Mesothelial cell of epicardium (in vitro differentiated cells): ENCODE results near the gene ANO1. TPM values are rescaled to one million over a fixed set of nuclear protein-coding genes. Genes with fewer than 3 reads are reported as not detected.
A peak's percentile ranks its signal among the peaks of the same experiment; 100 is the strongest.

Source experiments
- DNase-seq, 2 experiments: peaks; one replicate each; pipeline ENCODE4 v3.0.0; 2021; ENCODE audit warnings: low spot score in 2 of 2; ENCODE audit not compliant: unreplicated experiment in 2 of 2
- H3K27ac Mint-ChIP-seq: 2 replicates; pipeline ENCODE4 v1.8.0; 2021; ENCODE audit warnings: mixed read lengths
- H3K27me3 Mint-ChIP-seq: 2 replicates; pipeline ENCODE4 v1.8.0; 2021; ENCODE audit warnings: low read depth, mixed read lengths
- H3K36me3 Mint-ChIP-seq: 2 replicates; pipeline ENCODE4 v1.8.0; 2021; ENCODE audit warnings: mixed read lengths
- H3K4me1 Mint-ChIP-seq: 2 replicates; pipeline ENCODE4 v1.8.0; 2021; ENCODE audit warnings: mixed read lengths
- H3K4me3 Mint-ChIP-seq: 2 replicates; pipeline ENCODE4 v1.8.0; 2021; ENCODE audit warnings: mild to moderate bottlenecking, moderate library complexity, mixed read lengths
- H3K9me3 Mint-ChIP-seq: 2 replicates; pipeline ENCODE4 v1.8.0; 2021; ENCODE audit warnings: mixed read lengths
- total RNA-seq: library from RNA; stranded (reverse); gene quantifications from 3 replicates; pipeline ENCODE4 v1.2.1, GENCODE V29; 2021
- TF ChIP-seq, protein P1 (sequence below): fragments of 200-600 bp; sonication (generic); IDR thresholded peaks from one replicate; pipeline ENCODE4 v1.5.0; 2021; ENCODE audit warnings: antibody characterized with exemption; ENCODE audit not compliant: unreplicated experiment

The ANO1 gene
- total RNA-seq, 1 donor from 2014 or later: 37.2 TPM

DNA sequence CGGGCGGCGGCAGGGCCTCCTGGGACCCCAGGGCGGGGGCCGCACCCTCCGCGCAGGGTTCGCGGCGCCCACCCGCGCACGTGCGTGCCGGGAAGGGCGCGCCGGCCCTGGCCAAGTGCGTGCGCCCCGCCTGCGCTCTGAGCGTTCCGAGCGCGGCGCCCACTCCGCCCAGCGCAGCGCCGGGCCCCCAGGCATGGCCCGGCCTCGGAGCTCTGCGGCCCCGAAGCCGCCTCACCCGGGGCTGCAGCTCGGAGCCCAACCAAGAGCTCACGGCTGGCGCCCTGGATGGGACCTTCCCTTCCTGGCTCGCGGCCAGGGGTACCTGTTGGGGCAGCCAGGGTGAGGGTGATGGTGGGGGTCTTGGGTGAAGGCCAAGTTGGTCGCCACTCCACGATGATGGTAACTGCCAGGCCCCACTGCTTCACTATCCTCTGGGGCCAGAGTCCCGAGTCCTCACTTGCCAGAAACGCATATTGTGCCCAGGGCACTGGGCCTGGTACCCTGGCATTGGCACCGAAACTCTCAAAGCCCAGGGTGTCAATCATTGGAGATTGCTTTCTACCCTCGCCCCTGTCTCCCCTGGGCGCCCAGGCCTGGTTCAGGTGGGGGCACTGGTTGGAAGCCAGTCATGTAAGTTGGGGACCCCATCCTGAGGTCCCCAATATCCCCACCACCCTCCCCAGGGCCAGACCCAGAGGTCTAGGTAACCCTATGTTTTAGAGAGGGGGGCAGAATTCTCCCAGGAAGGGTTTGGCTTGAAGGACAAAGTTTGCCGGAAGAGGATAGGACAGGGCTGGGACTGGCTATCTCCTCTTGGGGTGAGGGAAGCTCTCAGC lies 882 bp downstream of the ANO1 start:
- peaks cover 7% of the 10 kb centered on the region for H3K4me1 Mint-ChIP-seq
- H3K27me3 Mint-ChIP-seq: peaks cover 75% of the 10 kb centered on the region
- no peaks in the 10 kb centered on the region for H3K9me3 Mint-ChIP-seq
- H3K4me3 Mint-ChIP-seq: peak overlapping the region; percentile 37
- no peak overlapping the region for H3K27ac Mint-ChIP-seq
- DNase-seq: no peak
- TF ChIP-seq, protein P1, sequence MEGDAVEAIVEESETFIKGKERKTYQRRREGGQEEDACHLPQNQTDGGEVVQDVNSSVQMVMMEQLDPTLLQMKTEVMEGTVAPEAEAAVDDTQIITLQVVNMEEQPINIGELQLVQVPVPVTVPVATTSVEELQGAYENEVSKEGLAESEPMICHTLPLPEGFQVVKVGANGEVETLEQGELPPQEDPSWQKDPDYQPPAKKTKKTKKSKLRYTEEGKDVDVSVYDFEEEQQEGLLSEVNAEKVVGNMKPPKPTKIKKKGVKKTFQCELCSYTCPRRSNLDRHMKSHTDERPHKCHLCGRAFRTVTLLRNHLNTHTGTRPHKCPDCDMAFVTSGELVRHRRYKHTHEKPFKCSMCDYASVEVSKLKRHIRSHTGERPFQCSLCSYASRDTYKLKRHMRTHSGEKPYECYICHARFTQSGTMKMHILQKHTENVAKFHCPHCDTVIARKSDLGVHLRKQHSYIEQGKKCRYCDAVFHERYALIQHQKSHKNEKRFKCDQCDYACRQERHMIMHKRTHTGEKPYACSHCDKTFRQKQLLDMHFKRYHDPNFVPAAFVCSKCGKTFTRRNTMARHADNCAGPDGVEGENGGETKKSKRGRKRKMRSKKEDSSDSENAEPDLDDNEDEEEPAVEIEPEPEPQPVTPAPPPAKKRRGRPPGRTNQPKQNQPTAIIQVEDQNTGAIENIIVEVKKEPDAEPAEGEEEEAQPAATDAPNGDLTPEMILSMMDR: no peak
- H3K36me3 Mint-ChIP-seq: peaks cover 3% of the 10 kb centered on the region

DNA sequence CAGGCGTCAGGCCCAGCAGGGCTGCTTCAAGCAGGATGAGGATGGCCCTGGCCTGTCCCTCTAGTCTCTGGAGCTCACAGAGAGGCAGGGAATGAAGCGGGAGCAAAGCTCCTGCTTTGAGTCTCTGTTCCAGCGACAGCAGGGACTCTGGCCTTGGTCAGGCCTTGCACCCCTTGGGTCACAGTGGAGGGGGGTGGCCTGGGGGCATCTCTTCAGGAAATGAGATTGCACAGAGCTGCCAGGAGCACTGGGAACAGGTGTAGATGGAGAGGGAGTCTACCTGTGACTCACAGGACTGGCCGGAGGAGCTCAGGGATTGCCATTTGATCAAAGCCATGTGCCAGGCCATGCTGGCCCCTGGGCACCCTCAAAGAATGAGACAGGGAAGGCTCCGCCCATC lies 1.6 kb downstream of the ANO1 start:
- DNase-seq: no peak

DNA sequence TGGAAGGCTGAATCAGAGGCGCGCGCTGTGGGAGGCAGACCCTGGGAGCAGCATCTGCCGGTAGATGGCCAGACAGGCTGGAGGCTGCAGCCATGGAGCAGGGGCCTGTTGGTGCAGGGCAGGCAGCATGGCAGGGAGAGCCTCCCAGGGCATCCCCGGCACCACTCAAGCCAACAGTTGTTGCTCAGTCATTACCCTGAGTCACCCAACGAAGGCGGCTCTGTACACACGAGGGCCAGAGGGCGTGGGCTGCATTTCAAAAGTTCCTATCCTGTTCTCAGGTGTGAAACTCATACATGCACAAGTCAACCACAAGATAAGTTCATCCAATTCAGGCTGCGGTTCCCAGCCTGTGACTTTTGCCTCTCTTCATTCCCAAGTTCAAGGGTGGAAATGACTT lies 2.6 kb downstream of the ANO1 start:
- no peak overlapping the region for H3K4me3 Mint-ChIP-seq
- H3K9me3 Mint-ChIP-seq: no peaks in the 10 kb centered on the region
- peaks cover 58% of the 10 kb centered on the region for H3K27me3 Mint-ChIP-seq
- H3K36me3 Mint-ChIP-seq: peaks cover 3% of the 10 kb centered on the region
- TF ChIP-seq, protein P1: no peak
- no peak overlapping the region for H3K27ac Mint-ChIP-seq
- H3K4me1 Mint-ChIP-seq: peaks cover 8% of the 10 kb centered on the region
- DNase-seq: no peak

More for the DNA sequence above, 1.6 kb downstream of the ANO1 start:
- H3K27ac Mint-ChIP-seq: no peak overlapping the region
- H3K36me3 Mint-ChIP-seq: peaks cover 3% of the 10 kb centered on the region
- H3K4me3 Mint-ChIP-seq: peak overlapping the region; percentile 24
- TF ChIP-seq, protein P1: no peak
- peaks cover 69% of the 10 kb centered on the region for H3K27me3 Mint-ChIP-seq
- peaks cover 6% of the 10 kb centered on the region for H3K4me1 Mint-ChIP-seq
- no peaks in the 10 kb centered on the region for H3K9me3 Mint-ChIP-seq

DNA sequence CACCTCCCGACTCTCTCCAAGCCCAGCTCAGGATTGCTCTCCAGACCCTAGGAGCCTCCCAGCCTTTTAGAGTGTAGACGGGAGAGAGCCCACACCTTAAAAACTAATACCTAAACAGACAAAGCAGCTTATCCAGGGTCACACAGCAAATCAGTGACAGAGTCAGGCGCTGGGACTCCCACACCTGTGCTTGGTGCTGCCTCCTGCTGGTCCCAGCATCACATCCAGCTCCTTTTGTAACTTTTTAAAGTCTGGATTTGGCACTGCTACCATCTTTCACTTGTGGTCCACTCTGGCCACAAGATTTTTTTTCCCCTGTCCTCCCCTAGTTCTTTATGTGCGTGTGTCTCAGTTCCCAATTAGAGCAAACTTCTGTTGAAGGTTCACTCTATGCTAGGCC lies 4.7 kb downstream of the ANO1 start:
- Mint-ChIP-seq H3K9me3 (no peaks in the 10 kb centered on the region), H3K36me3 (peaks cover 3% of the 10 kb centered on the region), H3K4me3 (no peak overlapping the region), H3K4me1 (peaks cover 16% of the 10 kb centered on the region), H3K27me3 (peaks cover 38% of the 10 kb centered on the region), H3K27ac (no peak overlapping the region)
- TF ChIP-seq, protein P1: no peak
- DNase-seq: no peak

DNA sequence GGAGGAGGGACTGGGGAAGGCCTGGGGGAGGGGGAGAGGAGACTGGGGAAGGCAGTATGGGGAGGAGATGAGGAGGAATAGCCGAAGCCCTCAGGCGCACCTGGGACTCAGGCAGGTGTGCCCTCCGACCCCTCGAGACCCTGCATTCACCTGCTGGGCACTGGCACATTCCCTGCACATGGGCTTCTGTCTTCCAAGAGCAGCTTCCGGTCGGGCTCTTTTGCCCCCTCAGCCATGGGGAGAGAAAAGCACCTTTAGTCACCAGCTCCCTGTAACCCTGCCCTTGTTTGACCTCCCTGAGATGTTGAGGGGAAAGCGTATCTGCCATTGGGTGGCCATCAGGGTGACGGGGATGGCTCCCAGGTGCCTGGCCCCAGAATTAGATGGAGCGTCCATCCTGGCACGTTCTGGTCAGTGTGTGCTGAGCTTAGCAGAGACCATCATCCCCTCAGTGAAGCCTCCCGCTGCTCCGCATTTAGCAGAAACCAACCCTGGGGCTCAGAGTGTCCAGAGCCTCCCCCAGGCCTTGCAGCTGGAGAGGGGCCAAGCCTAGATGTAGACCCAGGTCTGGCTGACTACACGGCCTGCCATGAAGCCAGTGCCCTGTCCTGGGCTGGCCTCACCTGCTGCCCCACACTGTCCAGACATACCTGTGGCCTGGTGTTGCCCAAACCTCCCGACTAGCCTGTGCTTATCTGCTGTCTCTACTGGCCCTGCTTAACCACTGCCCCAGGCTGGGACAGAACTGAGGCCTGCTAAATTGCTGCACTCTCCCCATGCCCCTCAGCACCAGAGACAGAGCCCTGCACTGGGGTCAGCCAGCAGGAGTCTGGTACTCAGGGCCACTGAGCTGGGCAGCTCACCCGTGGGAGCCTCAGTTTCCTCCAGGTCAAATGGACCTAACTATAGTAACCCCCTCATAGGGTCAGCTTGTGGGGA lies 6.2 kb downstream of the ANO1 start:
- TF ChIP-seq, protein P1: no peak
- Mint-ChIP-seq H3K9me3 (no peaks in the 10 kb centered on the region), H3K4me3 (no peak overlapping the region), H3K27ac (no peak overlapping the region), H3K4me1 (peaks cover 16% of the 10 kb centered on the region), H3K36me3 (peaks cover 3% of the 10 kb centered on the region), H3K27me3 (peaks cover 32% of the 10 kb centered on the region)
- no peak for DNase-seq
